SK-N-MC (cell line): ENCODE measurements around the gene GLI1.

ENCODE experiments used
- EZH2 ChIP-seq: fragments of 200-600 bp; sonication (generic); IDR thresholded peaks from one replicate; pipeline ENCODE4 v1.6.1; 2017; ENCODE audit warnings: antibody characterized with exemption
- POLR2AphosphoS5 ChIP-seq: IDR thresholded peaks from 2 replicates; pipeline ENCODE4 v1.6.1; 2012; ENCODE audit warnings: mild to moderate bottlenecking, low read depth, low read length, borderline replicate concordance

- TF ChIP-seq EZH2 (no peak), POLR2AphosphoS5 (no peak)
Observed at GRCh38 chr12:57454213-57454565, 5.4 kb upstream of the GLI1 start.
